HEK293T (cell line): ENCODE measurements around the gene OGG1.

Experiments
- CTCF ChIA-PET: fragments of 350-600 bp; formaldehyde crosslinking; extraction: SDS; loops from one replicate; lab custom pipeline; 2021; ENCODE audit warnings: antibody characterized with exemption, inconsistent platforms; lab: Yijun Ruan, JAX
- POLR2A ChIA-PET: fragments of 350-600 bp; formaldehyde crosslinking; extraction: SDS; loops from one replicate; lab custom pipeline; 2020; ENCODE audit warnings: antibody characterized with exemption, inconsistent platforms; lab: Yijun Ruan, JAX
- DNase-seq: peaks from one replicate; pipeline ENCODE4 v3.0.0; 2012; ENCODE audit warnings: mixed read lengths; ENCODE audit errors: extremely low spot score
- ARNT ChIP-seq: fragments of 450-650 bp; IDR thresholded peaks from 2 replicates; pipeline ENCODE4 v1.6.1; 2017; ENCODE audit warnings: mild to moderate bottlenecking
- BHLHE40 ChIP-seq: fragments of 450-650 bp; IDR thresholded peaks from 2 replicates; pipeline ENCODE4 v1.6.1; 2016; ENCODE audit warnings: mild to moderate bottlenecking, moderate library complexity, borderline replicate concordance
- CTBP1 ChIP-seq: fragments of 450-650 bp; IDR thresholded peaks from 2 replicates; pipeline ENCODE4 v1.6.1; 2016; ENCODE audit warnings: borderline replicate concordance
- ELF4 ChIP-seq: fragments of 450-650 bp; IDR thresholded peaks from 2 replicates; pipeline ENCODE4 v1.6.1; 2017; ENCODE audit warnings: antibody characterized with exemption
- FOXA1 ChIP-seq: fragments of 450-650 bp; IDR thresholded peaks from 2 replicates; pipeline ENCODE4 v1.6.1; 2016; ENCODE audit warnings: mild to moderate bottlenecking
- FOXK2 ChIP-seq: fragments of 450-650 bp; IDR thresholded peaks from 2 replicates; pipeline ENCODE4 v1.6.1; 2016; ENCODE audit warnings: mild to moderate bottlenecking
- FOXM1 ChIP-seq: fragments of 450-650 bp; IDR thresholded peaks from 2 replicates; pipeline ENCODE4 v1.6.1; 2017; ENCODE audit warnings: mild to moderate bottlenecking, borderline replicate concordance
- HDGF ChIP-seq: fragments of 450-650 bp; IDR thresholded peaks from 2 replicates; pipeline ENCODE4 v1.6.1; 2017; ENCODE audit warnings: antibody characterized with exemption, borderline replicate concordance
- L3MBTL2 ChIP-seq: fragments of 450-650 bp; conservative IDR thresholded peaks from 2 replicates; pipeline ENCODE4 v1.6.1; 2016; ENCODE audit warnings: mild to moderate bottlenecking
- LEF1 ChIP-seq: fragments of 450-650 bp; IDR thresholded peaks from 2 replicates; pipeline ENCODE4 v1.6.1; 2017; ENCODE audit warnings: mild to moderate bottlenecking, borderline replicate concordance
- NFRKB ChIP-seq: fragments of 450-650 bp; IDR thresholded peaks from 2 replicates; pipeline ENCODE4 v1.6.1; 2016; ENCODE audit warnings: mild to moderate bottlenecking, moderate library complexity
- PKNOX1 ChIP-seq: fragments of 450-650 bp; IDR thresholded peaks from 2 replicates; pipeline ENCODE4 v1.6.1; 2016
- SP1 ChIP-seq: fragments of 450-650 bp; IDR thresholded peaks from 2 replicates; pipeline ENCODE4 v1.6.1; 2017
- SUZ12 ChIP-seq: fragments of 450-650 bp; IDR thresholded peaks from 2 replicates; pipeline ENCODE4 v1.6.1; 2016; ENCODE audit warnings: mild to moderate bottlenecking
- TARDBP ChIP-seq: fragments of 450-650 bp; IDR thresholded peaks from 2 replicates; pipeline ENCODE4 v1.6.1; 2016
- ZNF384 ChIP-seq: fragments of 450-650 bp; IDR thresholded peaks from 2 replicates; pipeline ENCODE4 v1.6.1; 2016

The OGG1 gene

GRCh38 chr3:9779075-9779593 is 29.4 kb downstream of the OGG1 start:
- no peak for TF ChIP-seq NFRKB
- no peak for TF ChIP-seq FOXA1
- TF ChIP-seq FOXM1 = no peak
- TF ChIP-seq PKNOX1 = no peak
- no peak for DNase-seq
- CTCF ChIA-PET = no interaction called here
- POLR2A ChIA-PET = interaction anchor here (1.4 kb wide), 1 partner anchor 10 kb away, joined by 4 read pairs; the partner anchor contains the start of gene CAMK1

- DNase-seq = no peak
- ChIA-PET POLR2A (interaction anchor here (2.6 kb wide), 1 partner anchor 13 kb away, joined by 8 read pairs; the partner anchor contains the start of genes ARPC4 and TADA3), CTCF (no interaction called here)
- TF ChIP-seq BHLHE40 (no peak), SP1 (no peak), ZNF384 (no peak)
Observed at GRCh38 chr3:9779721-9780457, 30.1 kb downstream of the OGG1 start.

GRCh38 chr3:9780458-9780812 is 30.7 kb downstream of the OGG1 start:
- ChIA-PET POLR2A (interaction anchor here (2.6 kb wide), 1 partner anchor 12 kb away, joined by 8 read pairs; the partner anchor contains the start of genes ARPC4 and TADA3), CTCF (no interaction called here)
- no peak for TF ChIP-seq HDGF
- no peak for TF ChIP-seq SP1
- TF ChIP-seq ELF4 = no peak
- TF ChIP-seq CTBP1 = no peak
- TF ChIP-seq ARNT = no peak
- no peak for TF ChIP-seq SUZ12
- TF ChIP-seq NFRKB = no peak
- no peak for TF ChIP-seq L3MBTL2
- no peak for TF ChIP-seq ZNF384
- TF ChIP-seq FOXK2 = no peak
- no peak for TF ChIP-seq FOXM1
- TF ChIP-seq BHLHE40 = no peak
- no peak for TF ChIP-seq PKNOX1
- no peak for TF ChIP-seq LEF1
- DNase-seq = no peak

- TF ChIP-seq HDGF (no peak), NFRKB (no peak), ZNF384 (no peak), BHLHE40 (no peak), PKNOX1 (no peak), SUZ12 (no peak), FOXK2 (no peak), FOXM1 (no peak), FOXA1 (no peak)
- CTCF ChIA-PET = no interaction called here
- no peak for DNase-seq
- POLR2A ChIA-PET = interaction anchor here (2.6 kb wide), 1 partner anchor 12 kb away, joined by 8 read pairs; the partner anchor contains the start of genes ARPC4 and TADA3
Observed at GRCh38 chr3:9780910-9781309, 31.2 kb downstream of the OGG1 start.

GRCh38 chr3:9781551-9781950 is 31.8 kb downstream of the OGG1 start:
- DNase-seq = no peak
- ChIA-PET CTCF (interaction anchor here (0.6 kb wide), 1 partner anchor 126 kb away, joined by 3 read pairs; no protein-coding TSS in a partner anchor), POLR2A (interaction anchor here (2.6 kb wide), 1 partner anchor 11 kb away, joined by 8 read pairs; the partner anchor contains the start of genes ARPC4 and TADA3)
- TF ChIP-seq ARNT = no peak
- TF ChIP-seq LEF1 = no peak
- no peak for TF ChIP-seq PKNOX1
- no peak for TF ChIP-seq FOXM1
- TF ChIP-seq ZNF384 = no peak
- TF ChIP-seq FOXA1 = no peak
- no peak for TF ChIP-seq ELF4
- TF ChIP-seq BHLHE40 = no peak
- no peak for TF ChIP-seq TARDBP
- no peak for TF ChIP-seq L3MBTL2
- no peak for TF ChIP-seq CTBP1
- no peak for TF ChIP-seq SP1
- no peak for TF ChIP-seq SUZ12
- no peak for TF ChIP-seq FOXK2
- no peak for TF ChIP-seq NFRKB
- TF ChIP-seq HDGF = no peak
